Stimulated activated CD8-positive, alpha-beta memory T cell treated with anti-CD3 and anti-CD28 coated beads, Interleukin-15, amount 100 ng/mL, for 48 hours (primary cell): Measurements from ENCODE around the gene SLC38A3.
A peak's percentile ranks its signal among the peaks of the same experiment; 100 is the strongest.
"Not testable (repeated sequence)": the region's sequence is repeated elsewhere in the genome, so short reads cannot be mapped to it uniquely, and the experiment has no call there.

ENCODE experiments used
- DNase-seq, 2 donors: peaks; one replicate each; pipeline ENCODE4 v3.0.0-alpha.2; 2020; ENCODE audit warnings: low read depth in 2 of 2

SLC38A3 gene

GRCh38 chr3:50210510-50211367 lies 5.7 kb downstream of the SLC38A3 start:
- no peak for DNase-seq

- DNase-seq, result not testable (repeated sequence)
These were observed 6.3 kb downstream of the SLC38A3 start for GRCh38 chr3:50211368-50211717.

DNA sequence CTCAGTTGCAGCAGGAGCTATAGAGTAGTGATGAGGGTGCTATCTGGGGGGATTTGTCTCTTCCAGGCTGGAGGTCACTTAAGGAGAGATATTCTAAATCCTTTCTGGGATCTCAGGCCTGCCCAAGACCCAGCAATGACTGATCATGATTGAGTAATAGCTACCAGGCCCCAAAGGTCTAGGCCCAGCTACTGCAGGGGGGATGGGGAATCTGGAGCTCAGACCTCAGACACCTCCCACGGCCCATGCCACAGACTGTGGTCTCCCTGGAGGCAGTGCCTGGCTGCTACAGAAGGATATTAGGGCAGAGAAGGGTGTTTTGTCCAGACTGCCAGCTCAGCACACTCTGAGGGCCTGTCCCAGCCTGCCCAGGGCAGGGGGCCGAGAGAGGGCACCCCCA lies 6.9 kb downstream of the SLC38A3 start:
- peak; percentile 40 to 63 for DNase-seq

DNA sequence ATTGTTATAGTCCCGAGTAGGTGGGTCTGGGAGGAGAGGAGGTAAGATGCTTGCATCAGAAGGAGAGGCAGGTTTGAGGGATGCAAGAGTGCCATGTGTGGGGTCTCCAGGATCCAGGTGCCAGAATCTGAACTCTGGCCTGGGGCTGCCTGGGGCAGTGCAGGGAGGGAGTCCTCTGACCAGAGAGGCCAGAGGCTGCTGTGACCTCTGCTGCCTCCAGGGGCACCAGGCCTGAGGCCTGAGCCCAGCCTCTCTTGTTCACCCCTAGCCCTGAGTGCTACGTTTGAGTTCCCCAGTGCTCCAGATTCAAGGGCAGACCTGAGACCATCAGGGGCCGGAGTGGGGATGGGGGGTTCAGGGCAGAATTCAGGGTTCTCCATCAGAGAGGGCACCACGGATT lies 7.4 kb downstream of the SLC38A3 start:
- DNase-seq, result no peak

- DNase-seq, result no peak
These were observed 7.9 kb downstream of the SLC38A3 start for GRCh38 chr3:50212971-50213370.

DNA sequence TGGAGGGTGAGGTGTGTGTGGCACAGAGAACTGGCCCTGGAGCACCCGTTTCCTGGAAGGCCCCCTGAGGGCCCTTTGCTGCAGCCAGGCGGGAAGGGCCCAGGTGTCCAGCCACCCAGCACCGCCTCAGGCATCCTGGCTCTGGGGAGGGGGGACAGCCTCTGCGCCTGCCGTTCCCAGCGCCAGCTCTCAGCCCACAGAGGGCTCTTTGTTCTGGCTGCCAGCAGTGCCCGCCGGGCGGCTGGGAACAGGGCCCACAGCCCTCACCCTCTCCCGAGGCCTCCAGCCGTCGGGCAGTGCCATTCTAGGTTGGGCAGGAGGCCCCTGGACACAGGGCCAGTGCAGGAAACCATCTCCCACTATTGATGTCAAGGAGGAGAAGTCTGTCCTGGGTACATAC lies 8.3 kb downstream of the SLC38A3 start:
- no peak for DNase-seq

DNA sequence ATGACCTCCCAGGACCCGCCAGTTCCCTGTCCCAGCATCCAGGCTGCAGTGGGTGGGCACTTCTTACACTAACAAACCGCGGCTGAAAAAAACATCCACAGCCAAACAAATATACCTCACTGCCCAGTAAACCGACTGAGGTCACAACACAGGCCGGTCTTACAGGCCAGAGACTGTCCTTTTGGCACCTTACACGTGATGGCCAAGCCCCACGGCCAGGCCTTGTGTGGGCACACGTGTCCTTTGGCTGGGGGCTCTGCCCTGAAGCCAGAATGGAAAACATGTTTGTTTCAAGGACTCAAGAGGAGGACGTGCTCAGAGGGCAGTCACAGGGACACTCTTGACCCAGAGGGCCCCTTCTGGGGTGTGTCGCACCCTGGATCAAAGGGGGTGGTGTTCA lies 9.8 kb downstream of the SLC38A3 start:
- no peak for DNase-seq

- no peak for DNase-seq
These were observed 10.5 kb downstream of the SLC38A3 start for GRCh38 chr3:50215529-50215928.

DNA sequence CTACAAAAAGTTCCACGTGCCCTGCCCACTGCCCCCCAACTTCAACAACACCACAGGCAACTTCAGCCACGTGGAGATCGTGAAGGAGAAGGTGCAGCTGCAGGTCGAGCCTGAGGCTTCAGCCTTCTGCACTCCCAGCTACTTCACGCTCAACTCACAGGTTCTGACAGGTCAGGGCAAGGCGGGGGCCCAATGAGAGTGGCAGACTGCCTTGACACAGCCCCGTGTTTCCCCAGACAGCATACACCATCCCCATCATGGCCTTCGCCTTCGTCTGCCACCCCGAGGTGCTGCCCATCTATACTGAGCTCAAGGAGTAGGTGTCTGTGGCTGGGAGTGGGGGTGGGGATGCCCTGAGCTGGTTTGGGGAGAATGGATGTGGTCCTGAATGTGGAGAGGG lies 12.6 kb downstream of the SLC38A3 start:
- no peak for DNase-seq

DNA sequence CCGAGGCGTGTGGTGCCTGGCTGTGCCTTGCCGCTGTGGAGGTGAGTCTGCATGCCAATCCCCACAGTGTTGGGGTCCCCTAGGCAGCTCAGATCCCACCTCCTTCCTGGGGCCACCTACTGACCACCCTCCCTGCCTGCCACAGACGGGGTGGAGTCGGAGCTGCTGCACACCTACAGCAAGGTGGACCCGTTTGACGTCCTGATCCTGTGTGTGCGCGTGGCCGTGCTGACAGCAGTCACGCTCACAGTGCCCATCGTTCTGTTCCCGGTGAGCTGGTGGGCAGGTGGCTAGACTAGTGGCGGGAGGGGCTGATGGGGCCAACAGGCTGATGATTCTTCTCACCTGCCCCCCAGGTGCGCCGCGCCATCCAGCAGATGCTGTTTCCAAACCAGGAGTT lies 13.4 kb downstream of the SLC38A3 start:
- DNase-seq, result no peak

DNA sequence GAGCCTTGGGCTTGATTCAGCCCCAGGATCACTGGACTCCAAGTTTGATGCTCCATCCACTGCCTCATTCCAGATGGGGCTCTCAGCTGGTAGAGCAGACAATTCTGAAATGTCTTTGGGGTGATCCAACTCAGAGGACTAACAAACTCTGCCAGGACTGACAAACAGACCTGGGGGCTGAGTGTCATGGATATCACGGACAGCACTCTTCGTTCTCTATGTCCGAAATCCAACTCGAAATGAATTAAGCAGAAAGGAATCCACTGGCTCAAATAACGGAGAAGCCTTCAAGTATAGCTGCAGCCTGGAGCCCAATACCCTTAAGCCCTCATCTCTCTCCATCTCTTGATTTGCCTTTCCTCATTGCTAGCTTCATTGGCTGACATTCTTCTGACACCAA lies 14.2 kb downstream of the SLC38A3 start:
- DNase-seq, result no peak

GRCh38 chr3:50220109-50220508 lies 15.0 kb downstream of the SLC38A3 start:
- DNase-seq, result no peak

- DNase-seq, result no peak
These were observed 16.0 kb downstream of the SLC38A3 start for GRCh38 chr3:50221051-50221410.

DNA sequence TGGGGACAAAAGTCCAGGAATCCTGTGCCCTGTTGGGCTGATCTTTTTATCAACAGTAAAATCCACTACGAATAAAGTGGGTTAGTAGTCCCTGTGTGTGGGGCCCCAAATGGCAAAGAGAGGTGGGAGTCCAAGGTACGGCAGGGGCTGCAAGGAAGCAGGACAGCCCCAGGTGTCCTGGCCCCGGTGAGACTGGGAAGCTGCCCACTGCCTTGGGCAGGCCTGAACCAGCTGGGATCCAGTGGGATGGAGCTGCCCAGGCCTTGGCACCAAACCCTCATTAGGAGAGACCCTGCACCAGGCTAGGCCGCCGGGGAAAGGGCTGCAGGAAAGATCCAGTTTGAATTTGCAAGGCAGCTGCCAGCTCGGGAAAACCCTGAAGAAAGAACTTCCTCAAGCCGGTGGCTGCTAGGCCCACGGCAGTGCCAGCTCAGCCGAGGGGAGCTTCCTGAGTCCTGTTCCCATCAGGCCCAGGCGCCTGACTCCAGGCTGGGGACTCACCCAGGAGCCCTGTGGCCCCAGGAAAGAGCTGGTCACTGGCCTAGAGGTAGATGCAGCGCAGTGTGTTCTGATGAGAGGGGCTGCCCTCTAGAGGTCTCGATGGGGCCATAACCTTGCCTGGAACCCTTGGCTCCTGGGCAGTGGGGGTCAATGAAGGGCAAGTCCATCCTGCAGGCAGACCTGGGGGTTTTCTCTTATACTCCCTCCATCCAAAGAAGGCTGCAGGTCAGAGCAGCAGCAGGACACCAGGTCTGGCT lies 16.5 kb downstream of the SLC38A3 start:
- DNase-seq, result no peak

- DNase-seq, result no peak
These were observed 17.1 kb downstream of the SLC38A3 start for GRCh38 chr3:50222169-50222528.

- DNase-seq, result no peak
These were observed 19.6 kb downstream of the SLC38A3 start for GRCh38 chr3:50224639-50225038.

GRCh38 chr3:50226888-50227389 lies 21.9 kb downstream of the SLC38A3 start:
- DNase-seq, result no peak

GRCh38 chr3:50227390-50228183 lies 22.5 kb downstream of the SLC38A3 start:
- peak; percentile 87 to 89 for DNase-seq

GRCh38 chr3:50228184-50228763 lies 23.2 kb downstream of the SLC38A3 start:
- DNase-seq, result not testable (repeated sequence)

DNA sequence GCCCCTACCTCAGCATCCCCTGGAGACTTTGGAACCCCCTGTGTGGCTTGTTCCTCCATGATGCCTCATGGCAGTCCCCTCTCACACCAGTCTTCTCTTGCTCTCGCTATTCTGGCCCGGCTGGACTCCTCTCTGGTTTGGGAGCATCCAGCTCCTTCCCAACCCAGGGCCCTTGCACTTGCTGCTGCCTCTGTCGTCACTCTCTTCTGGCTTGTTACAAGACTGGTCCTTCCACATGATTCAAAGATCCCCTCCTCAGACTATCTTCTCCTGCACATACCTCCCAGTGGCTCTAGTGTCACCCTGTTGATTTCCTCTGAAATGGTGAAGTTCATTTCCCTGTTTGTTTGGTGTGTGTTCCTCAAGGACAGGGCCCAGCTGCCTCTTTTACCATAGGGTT lies 24.4 kb downstream of the SLC38A3 start:
- DNase-seq, result no peak

GRCh38 chr3:50230104-50230793 lies 25.2 kb downstream of the SLC38A3 start:
- DNase-seq, result no peak

GRCh38 chr3:50230794-50231125 lies 25.7 kb downstream of the SLC38A3 start:
- DNase-seq, result no peak
